NOMO-1 treated with dmso at 0.1 percent for 144 hours (cell line): ENCODE results near the gene SHISA7.

Experiments used
- DNase-seq: peaks from one replicate; lab custom pipeline; 2025; ENCODE audit not compliant: unreplicated experiment; lab: John Stamatoyannopoulos, UW

Gene SHISA7

GRCh38 chr19:55482156-55482961, 39.3 kb upstream of the SHISA7 start:
- DNase-seq = no peak

GRCh38 chr19:55481794-55482155, 38.7 kb upstream of the SHISA7 start:
- DNase-seq = no peak

DNA sequence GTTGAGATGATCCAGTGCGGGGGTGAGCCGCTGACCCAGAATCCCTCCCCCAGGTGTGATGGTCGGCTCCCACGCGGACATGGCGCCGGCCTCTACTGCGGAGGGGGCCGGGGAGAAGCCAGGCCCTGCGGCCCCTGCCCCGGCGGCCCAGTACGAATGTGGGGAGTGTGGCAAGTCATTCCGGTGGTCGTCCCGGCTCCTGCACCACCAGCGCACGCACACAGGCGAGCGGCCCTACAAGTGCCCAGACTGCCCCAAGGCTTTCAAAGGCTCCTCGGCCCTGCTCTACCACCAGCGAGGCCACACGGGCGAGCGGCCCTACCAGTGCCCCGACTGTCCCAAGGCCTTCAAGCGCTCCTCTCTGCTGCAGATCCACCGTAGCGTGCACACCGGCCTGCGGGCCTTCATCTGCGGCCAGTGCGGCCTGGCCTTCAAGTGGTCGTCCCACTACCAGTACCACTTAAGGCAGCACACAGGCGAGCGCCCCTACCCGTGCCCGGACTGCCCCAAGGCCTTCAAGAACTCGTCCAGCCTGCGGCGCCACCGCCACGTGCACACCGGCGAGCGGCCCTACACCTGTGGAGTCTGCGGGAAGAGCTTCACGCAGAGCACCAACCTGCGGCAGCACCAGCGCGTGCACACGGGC, 38.2 kb upstream of the SHISA7 start:
- DNase-seq = no peak

DNA sequence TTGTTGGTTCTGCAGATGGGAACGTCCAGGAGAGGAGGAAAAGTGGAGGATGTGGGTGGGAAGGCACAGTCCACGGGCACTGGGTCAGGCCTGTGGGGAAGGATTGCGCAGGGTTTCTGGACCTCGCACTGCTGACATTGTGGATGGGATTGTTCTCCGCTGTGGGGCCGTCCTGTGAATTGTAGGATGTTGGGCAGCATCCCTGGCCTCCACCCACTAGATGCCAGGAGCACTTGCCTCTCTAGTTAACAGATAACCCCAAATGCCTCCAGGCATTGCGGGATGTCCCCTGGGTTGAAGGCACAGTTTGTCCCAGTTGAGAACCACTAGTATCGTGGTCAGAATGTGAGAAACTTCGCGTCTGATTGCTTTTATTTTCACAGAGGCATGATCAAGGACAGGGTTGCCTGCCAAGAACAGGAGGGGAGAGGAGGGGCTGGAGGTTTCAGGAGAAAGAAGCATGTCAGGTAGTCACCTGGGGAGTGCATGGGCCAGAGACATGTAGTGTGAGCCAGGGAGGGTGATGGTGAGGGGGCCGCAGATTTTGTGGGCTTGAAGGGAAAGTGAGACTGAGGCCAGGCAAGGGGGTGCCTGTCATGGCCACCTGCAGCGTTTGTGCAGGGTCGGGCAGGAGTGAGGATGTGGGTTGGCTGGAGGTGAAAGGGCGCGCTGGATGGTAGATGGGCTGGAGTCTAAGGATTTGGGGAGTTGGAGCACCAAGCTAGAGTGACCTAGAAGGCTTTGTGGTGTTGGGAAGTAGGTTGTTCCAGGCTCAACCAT, 36.5 kb upstream of the SHISA7 start:
- DNase-seq = no peak

- no peak for DNase-seq
These were observed 35.9 kb upstream of the SHISA7 start for GRCh38 chr19:55479045-55479444.

DNA sequence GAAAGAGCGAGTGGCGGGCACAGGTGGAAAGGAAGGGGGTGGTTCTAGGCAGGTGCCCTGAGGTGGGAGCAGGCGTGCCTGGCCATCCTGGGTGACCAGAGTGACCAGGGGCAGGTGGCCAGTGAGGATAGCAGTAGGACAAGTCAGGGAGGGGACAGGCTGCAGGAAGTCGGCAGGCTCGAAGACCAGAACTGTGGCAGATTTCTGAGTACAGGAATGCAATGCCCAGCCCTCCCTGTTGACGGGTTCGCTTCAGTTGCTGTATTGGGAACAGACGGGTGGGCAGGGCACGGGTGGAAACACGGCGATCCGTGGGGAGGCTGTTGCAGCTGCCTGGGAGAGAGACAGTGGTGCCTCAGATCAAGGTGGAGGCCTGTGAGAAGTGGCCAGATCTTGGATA, 35.3 kb upstream of the SHISA7 start:
- no peak for DNase-seq

DNA sequence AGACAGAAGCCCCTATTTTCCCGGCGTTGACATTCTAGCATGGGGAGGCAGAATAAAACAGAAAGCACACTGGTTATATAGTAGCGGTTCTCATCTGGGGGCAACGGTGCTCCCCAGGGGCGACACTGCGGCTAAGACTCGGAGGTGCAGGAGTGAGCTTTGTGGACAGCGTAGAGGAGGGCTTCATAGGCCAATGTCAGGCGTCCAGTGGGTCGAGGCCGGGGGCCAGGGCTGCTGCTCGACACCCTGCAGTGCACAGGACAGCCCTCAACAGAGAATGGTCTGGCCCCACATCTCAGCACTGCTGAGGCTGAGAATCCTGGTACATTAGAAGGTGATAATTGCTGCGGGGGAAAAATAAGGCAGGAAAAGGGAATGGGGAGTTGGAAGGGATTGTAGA, 34.8 kb upstream of the SHISA7 start:
- no peak for DNase-seq

GRCh38 chr19:55476100-55476775, 33.1 kb upstream of the SHISA7 start, which contains the start of gene ZNF628:
Gene ZNF628 (plus strand): TSS chr19:55476617. CDS start chr19:55479911, 3,294 bp downstream.
- peak; percentile 94 for DNase-seq

- no peak for DNase-seq
These were observed 31.5 kb upstream of the SHISA7 start for GRCh38 chr19:55474269-55475265.

GRCh38 chr19:55473225-55474012, 30.3 kb upstream of the SHISA7 start:
- no peak for DNase-seq

DNA sequence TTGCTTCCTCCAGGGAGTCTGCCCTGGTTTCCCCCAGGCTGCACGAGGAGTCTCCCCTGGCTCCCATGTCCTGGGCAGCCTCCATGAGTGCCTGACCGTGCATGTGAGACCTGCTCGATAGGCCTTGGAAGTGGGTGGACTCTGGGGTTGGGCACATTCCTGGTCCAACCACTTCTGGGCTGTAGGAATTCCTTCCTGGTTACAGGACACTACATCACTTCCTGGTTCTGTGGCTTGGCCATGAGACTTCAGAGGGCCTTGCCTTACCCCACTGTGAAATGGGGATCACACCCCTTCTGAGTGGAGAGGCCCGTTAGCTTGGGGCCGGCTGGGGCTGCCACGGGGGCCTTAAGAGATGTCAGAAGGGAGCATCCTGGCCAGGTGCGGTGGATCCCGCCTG, 29.4 kb upstream of the SHISA7 start:
- no peak for DNase-seq

GRCh38 chr19:55471266-55471665, 28.2 kb upstream of the SHISA7 start:
- no peak for DNase-seq

- DNase-seq = no peak
These were observed 24.9 kb upstream of the SHISA7 start for GRCh38 chr19:55468054-55468393.

GRCh38 chr19:55467236-55468053, 24.3 kb upstream of the SHISA7 start:
- DNase-seq = no peak

DNA sequence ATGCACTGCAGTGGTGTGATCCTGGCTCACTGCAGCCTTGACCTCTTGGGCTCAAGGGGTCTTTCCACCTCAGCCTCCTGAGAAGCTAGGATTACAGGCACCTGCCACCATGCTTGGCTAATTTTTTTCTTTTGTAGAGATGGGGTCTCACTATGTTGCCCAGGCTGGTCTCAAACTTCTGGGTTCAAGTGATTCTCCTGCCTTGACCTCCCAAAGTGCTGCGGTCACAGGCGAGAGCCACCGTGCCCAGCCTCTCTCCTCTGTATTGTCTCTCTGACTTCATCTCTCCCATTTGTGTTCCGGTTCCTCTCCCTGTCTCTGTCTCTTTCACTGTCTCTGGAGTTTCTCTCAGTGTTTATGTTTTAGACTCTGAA, 23.1 kb upstream of the SHISA7 start:
- no peak for DNase-seq

GRCh38 chr19:55465460-55466240, 22.6 kb upstream of the SHISA7 start:
- no peak for DNase-seq

DNA sequence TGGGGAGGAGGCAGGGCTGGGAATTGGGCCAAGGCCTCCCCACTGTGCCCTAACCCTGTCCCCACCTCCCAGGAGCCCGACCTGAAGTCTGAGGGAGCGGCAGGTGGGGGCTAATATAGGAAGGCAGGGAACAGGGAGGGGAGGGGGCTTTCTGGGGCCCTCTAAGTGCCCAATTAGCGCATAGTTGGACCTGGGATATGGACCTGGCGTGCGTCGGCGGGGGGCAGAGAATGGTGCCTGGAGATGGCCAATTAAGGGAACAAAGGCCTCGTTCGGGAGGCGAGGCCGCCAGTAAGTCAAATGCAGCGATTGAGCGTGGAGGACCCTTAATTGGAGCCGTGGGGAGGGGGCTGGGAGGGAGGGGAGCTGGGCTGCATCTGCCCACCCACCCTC, 21.6 kb upstream of the SHISA7 start, which contains the start of gene C19orf85:
Gene C19orf85 (minus strand): TSS at position 90 of the 393 bp plus-strand sequence. CDS start 197 bp downstream, outside the sequence.
- DNase-seq = no peak
